GM12878 (cell line): Measurements from ENCODE around the gene ANO7. TPM values are rescaled to one million over a fixed set of nuclear protein-coding genes. Genes with fewer than 3 reads are reported as not detected.

ENCODE experiments used
- ATAC-seq: fragments of 200-7000 bp; cut with Tn5 transposase; 3 replicates; pipeline ENCODE4 v1.9.1; 2020; ENCODE audit warnings: mild to moderate bottlenecking, moderate library complexity
- BruUV-seq: library from RNA; stranded (reverse); fragments of 400-500 nt; replicated peaks from 2 replicates; lab custom pipeline; 2021; lab: Mats Ljungman, UMichigan
- CTCF ChIA-PET: fragments of 300-600 bp; sonication (Branson Sonifier 250); formaldehyde crosslinking; extraction: SDS; loops from one replicate; lab custom pipeline; 2021; ENCODE audit warnings: inconsistent platforms; lab: Yijun Ruan, JAX
- POLR2A ChIA-PET: fragments of 350-600 bp; formaldehyde crosslinking; extraction: SDS; loops from one replicate; lab custom pipeline; 2021; ENCODE audit warnings: inconsistent platforms; lab: Charles Lee
- RAD21 ChIA-PET: fragments of 300-600 bp; sonication (Branson Sonifier 250); formaldehyde crosslinking; loops from one replicate; lab custom pipeline; 2023; ENCODE audit warnings: antibody characterized with exemption; ENCODE audit not compliant: unreplicated experiment; lab: Charles Lee
- SMC1A ChIA-PET: fragments of 300-600 bp; sonication (Branson Sonifier 250); formaldehyde crosslinking; loops from one replicate; lab custom pipeline; 2023; ENCODE audit not compliant: unreplicated experiment, uncharacterized antibody; lab: Charles Lee
- DNase-seq: peaks from one replicate; pipeline ENCODE4 v3.0.0-alpha.2; 2011; ENCODE audit warnings: low read depth, low spot score
- FAIRE-seq: peaks from 3 replicates; lab custom pipeline; 2011; peaks lifted over from hg19 to GRCh38; lab: Jason Lieb, UNC
- H2AFZ ChIP-seq: 2 replicates; pipeline ENCODE4 v1.6.0; 2011; ENCODE audit warnings: low read depth, low read length, control low read depth; ENCODE audit not compliant: control insufficient read depth
- H3K27ac ChIP-seq: 2 replicates; pipeline ENCODE4 v1.5.1; 2011; ENCODE audit warnings: control low read depth; ENCODE audit not compliant: control insufficient read depth, insufficient read depth
- H3K27me3 ChIP-seq, 2 experiments: replicated peaks in 1 of 2; 2 replicates each; pipeline versions ENCODE4 v1.6.0 to v1.6.1; 2011; ENCODE audit warnings: low read length in 1 of 2; ENCODE audit not compliant: control insufficient read depth in 2 of 2, insufficient read depth in 2 of 2
- H3K36me3 ChIP-seq, 2 experiments: 2 replicates each; pipeline ENCODE4 v1.5.1; 2011; ENCODE audit warnings: low read length in 1 of 2; ENCODE audit not compliant: control insufficient read depth in 2 of 2, insufficient read depth in 2 of 2
- H3K4me1 ChIP-seq: 2 replicates; pipeline ENCODE4 v1.6.1; 2011; ENCODE audit warnings: mild to moderate bottlenecking, low read length, moderate library complexity, mixed read lengths; ENCODE audit not compliant: control insufficient read depth, insufficient read depth
- H3K4me2 ChIP-seq: 2 replicates; pipeline ENCODE4 v1.6.0; 2011; ENCODE audit warnings: control low read depth; ENCODE audit not compliant: control insufficient read depth, insufficient read depth
- H3K4me3 ChIP-seq: fragments of 200-600 bp; sonication (generic); 2 replicates; pipeline ENCODE4 v1.5.1; 2016
- H3K79me2 ChIP-seq: 2 replicates; pipeline ENCODE4 v1.6.0; 2011; ENCODE audit warnings: low read length; ENCODE audit not compliant: control insufficient read depth, insufficient read depth
- H3K9ac ChIP-seq: 2 replicates; pipeline ENCODE4 v1.8.0; 2011; ENCODE audit warnings: low read length, control low read depth, mixed read lengths; ENCODE audit not compliant: control insufficient read depth, insufficient read depth
- H3K9me3 ChIP-seq: replicated peaks from 3 replicates; pipeline ENCODE4 v1.5.1; 2011; ENCODE audit warnings: mild to moderate bottlenecking, low read length; ENCODE audit not compliant: control insufficient read depth, insufficient read depth
- H4K20me1 ChIP-seq: 2 replicates; pipeline ENCODE4 v1.6.0; 2011; ENCODE audit not compliant: control insufficient read depth, insufficient read depth
- CHD2 ChIP-seq: IDR thresholded peaks from 2 replicates; pipeline ENCODE4 v1.6.1; 2011; ENCODE audit warnings: low read depth, low read length, improper control_type of control experiment, borderline replicate concordance
- DPF2 ChIP-seq: fragments of 450-650 bp; IDR thresholded peaks from 2 replicates; pipeline ENCODE4 v1.6.1; 2017; ENCODE audit warnings: mild to moderate bottlenecking
- FOS ChIP-seq: IDR thresholded peaks from 3 replicates; pipeline ENCODE4 v1.6.1; 2011; ENCODE audit warnings: borderline replicate concordance; ENCODE audit not compliant: insufficient read length; ENCODE audit errors: extremely low read depth
- IRF5 ChIP-seq: fragments of 450-650 bp; IDR thresholded peaks from 2 replicates; pipeline ENCODE4 v1.6.1; 2017; ENCODE audit warnings: borderline replicate concordance
- JUNB ChIP-seq: IDR thresholded peaks from 2 replicates; pipeline ENCODE4 v1.6.1; 2016; ENCODE audit warnings: antibody characterized with exemption, mild to moderate bottlenecking
- MEF2B ChIP-seq: fragments of 450-650 bp; IDR thresholded peaks from 2 replicates; pipeline ENCODE4 v1.6.1; 2018; ENCODE audit warnings: mild to moderate bottlenecking, moderate library complexity; ENCODE audit not compliant: partially characterized antibody, poor library complexity, severe bottlenecking
- NR2C1 ChIP-seq: fragments of 450-650 bp; IDR thresholded peaks from 2 replicates; pipeline ENCODE4 v1.6.1; 2017; ENCODE audit warnings: antibody characterized with exemption, mild to moderate bottlenecking, moderate library complexity
- SIX5 ChIP-seq: IDR thresholded peaks from 2 replicates; pipeline ENCODE4 v1.6.1; 2011; ENCODE audit warnings: mild to moderate bottlenecking, low read depth, low read length, moderate library complexity; ENCODE audit not compliant: severe bottlenecking
- STAT1 ChIP-seq: fragments of 450-650 bp; conservative IDR thresholded peaks from 2 replicates; pipeline ENCODE4 v1.6.1; 2014; ENCODE audit warnings: antibody characterized with exemption, mild to moderate bottlenecking
- ZBTB33 ChIP-seq: fragments of 450-650 bp; IDR thresholded peaks from 2 replicates; pipeline ENCODE4 v1.6.1; 2017; ENCODE audit warnings: mild to moderate bottlenecking
- ZNF592 ChIP-seq: fragments of 450-650 bp; IDR thresholded peaks from 2 replicates; pipeline ENCODE4 v1.6.1; 2017; ENCODE audit warnings: mild to moderate bottlenecking, moderate library complexity
- ZSCAN29 ChIP-seq: fragments of 450-650 bp; IDR thresholded peaks from 2 replicates; pipeline ENCODE4 v1.6.1; 2017; ENCODE audit warnings: mild to moderate bottlenecking, moderate library complexity
- WGBS: methylation state at CpG from one replicate; pipeline ENCODE4 v1.1.6; 2016; ENCODE audit warnings: low lambda C conversion rate; ENCODE audit not compliant: insufficient replicate concordance, insufficient coverage; ENCODE audit errors: missing lambda C conversion rate; 5-methylcytosine and 5-hydroxymethylcytosine counted together
- in situ Hi-C: fragments of 300-500 bp; cut with MboI; formaldehyde crosslinking; loops from 9 replicates; pipeline ENCODE4 v1.14.3; 2018; ENCODE audit warnings: mixed read lengths
- intact Hi-C: fragments of 100-400 bp; cut with micrococcal nuclease; formaldehyde crosslinking; loops from one replicate; pipeline ENCODE4 v1.14.2; 2022; ENCODE audit not compliant: unreplicated experiment
- polyA plus RNA-seq, 11 experiments: library from polyadenylated mRNA; depleted of rRNA in 4 of 11; unstranded in 6 of 11; stranded (reverse) in 5 of 11; fragments of >200 nt; fragmentation: Nextera tagmentation in 4 of 11; fragmentation: Illumina TruSeq in 1 of 11; extraction: Ambion mirVana in 4 of 11; extraction: Trizol in 1 of 11; gene quantifications; 1 replicate in 1 of 11; 2 replicates in 10 of 11; pipeline versions ENCODE4 v1.2.1 to v1.2.3, GENCODE V29; 2011 to 2016; ENCODE audit warnings: inconsistent platforms in 2 of 11, missing spikeins in 2 of 11, low read depth in 1 of 11
- total RNA-seq, 4 experiments: library from RNA; depleted of rRNA in 3 of 4; stranded (reverse); fragments of >200 nt in 3 of 4; fragmentation: Illumina TruSeq in 1 of 4; extraction: Trizol in 1 of 4; gene quantifications; 2 replicates each; pipeline versions ENCODE4 v1.2.1 to v1.2.3, GENCODE V29; 2013 to 2021
- TF ChIP-seq, protein P1 (sequence below): fragments of 150-350 bp; IDR thresholded peaks from 2 replicates; pipeline ENCODE4 v1.6.1; 2016; ENCODE audit warnings: low read depth, low read length

The ANO7 gene
- total and polyA plus RNA-seq, 10 of the 15 experiments (the other 5 are each of a cell fraction or from before 2014, with no cell fraction given): 0.08 to 1.4 (median 0.44) TPM

- CTCF ChIA-PET: interaction anchor here (1.0 to 3.8 kb wide), 4 partner anchors 12 to 404 kb away, joined by 3 to 20 read pairs (median 3); no protein-coding TSS in a partner anchor
- no peak overlapping the region for H3K4me3 ChIP-seq
- DNase-seq: no peak
- no peak overlapping the region for H2AFZ ChIP-seq
- H3K4me1 ChIP-seq: no peaks in the 10 kb centered on the region
- POLR2A ChIA-PET: no interaction called here
- no peak overlapping the region for H3K4me2 ChIP-seq
- intact Hi-C loops (loop anchor here (10.0 kb wide), 1 partner anchor 139 kb away; no protein-coding TSS in a partner anchor), in situ Hi-C loops (no loop called here)
- ATAC-seq: no peak
- H3K9me3 ChIP-seq: no peaks in the 10 kb centered on the region
- H3K79me2 ChIP-seq: no peaks in the 10 kb centered on the region; the same call in 1 of the 2 replicates
- no peak overlapping the region for H3K27ac ChIP-seq
- 97% methylated on average over 11 of the region's 11 CpGs for WGBS
- SMC1A ChIA-PET: interaction anchor here (0.9 kb wide), 1 partner anchor 9 kb away, joined by 4 read pairs; no protein-coding TSS in a partner anchor
- H3K27me3 ChIP-seq: no peaks in the 10 kb centered on the region
- no peak overlapping the region for H3K9ac ChIP-seq
- peaks cover 41 to 48% of the 10 kb centered on the region in 2 experiments for H3K36me3 ChIP-seq
- FAIRE-seq: no peak
- BruUV-seq: no TSS peak
- RAD21 ChIA-PET: no interaction called here
- H4K20me1 ChIP-seq: no peaks in the 10 kb centered on the region; the same call in 1 of the 2 replicates
- TF ChIP-seq STAT1 (no peak), ZSCAN29 (no peak), JUNB (no peak), IRF5 (no peak), ZNF592 (no peak), NR2C1 (no peak), CHD2 (no peak), SIX5 (no peak), FOS (no peak), MEF2B (no peak), ZBTB33 (no peak), DPF2 (no peak)
- TF ChIP-seq, protein P1, sequence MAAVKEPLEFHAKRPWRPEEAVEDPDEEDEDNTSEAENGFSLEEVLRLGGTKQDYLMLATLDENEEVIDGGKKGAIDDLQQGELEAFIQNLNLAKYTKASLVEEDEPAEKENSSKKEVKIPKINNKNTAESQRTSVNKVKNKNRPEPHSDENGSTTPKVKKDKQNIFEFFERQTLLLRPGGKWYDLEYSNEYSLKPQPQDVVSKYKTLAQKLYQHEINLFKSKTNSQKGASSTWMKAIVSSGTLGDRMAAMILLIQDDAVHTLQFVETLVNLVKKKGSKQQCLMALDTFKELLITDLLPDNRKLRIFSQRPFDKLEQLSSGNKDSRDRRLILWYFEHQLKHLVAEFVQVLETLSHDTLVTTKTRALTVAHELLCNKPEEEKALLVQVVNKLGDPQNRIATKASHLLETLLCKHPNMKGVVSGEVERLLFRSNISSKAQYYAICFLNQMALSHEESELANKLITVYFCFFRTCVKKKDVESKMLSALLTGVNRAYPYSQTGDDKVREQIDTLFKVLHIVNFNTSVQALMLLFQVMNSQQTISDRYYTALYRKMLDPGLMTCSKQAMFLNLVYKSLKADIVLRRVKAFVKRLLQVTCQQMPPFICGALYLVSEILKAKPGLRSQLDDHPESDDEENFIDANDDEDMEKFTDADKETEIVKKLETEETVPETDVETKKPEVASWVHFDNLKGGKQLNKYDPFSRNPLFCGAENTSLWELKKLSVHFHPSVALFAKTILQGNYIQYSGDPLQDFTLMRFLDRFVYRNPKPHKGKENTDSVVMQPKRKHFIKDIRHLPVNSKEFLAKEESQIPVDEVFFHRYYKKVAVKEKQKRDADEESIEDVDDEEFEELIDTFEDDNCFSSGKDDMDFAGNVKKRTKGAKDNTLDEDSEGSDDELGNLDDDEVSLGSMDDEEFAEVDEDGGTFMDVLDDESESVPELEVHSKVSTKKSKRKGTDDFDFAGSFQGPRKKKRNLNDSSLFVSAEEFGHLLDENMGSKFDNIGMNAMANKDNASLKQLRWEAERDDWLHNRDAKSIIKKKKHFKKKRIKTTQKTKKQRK: no peak
These were observed 67.7 kb downstream of the ANO7 start for GRCh38 chr2:241256168-241256545.
